Brain microvascular endothelial cell (primary cell): ENCODE results near the gene DNAJC9.
A peak's percentile ranks its signal among the peaks of the same experiment; 100 is the strongest.

ENCODE experiments used
- DNase-seq: peaks from one replicate; pipeline ENCODE4 v3.0.0-alpha.2; 2020
- H3K27ac ChIP-seq: fragments of 250-450 bp; sonication (Bioruptor Pico); 2 replicates; pipeline ENCODE4 v1.5.1; 2020; ENCODE audit warnings: mild to moderate bottlenecking, moderate library complexity
- H3K27me3 ChIP-seq: fragments of 250-450 bp; sonication (Bioruptor Pico); replicated peaks from 2 replicates; pipeline ENCODE4 v1.5.1; 2020; ENCODE audit warnings: mild to moderate bottlenecking
- H3K36me3 ChIP-seq: fragments of 250-450 bp; sonication (Bioruptor Pico); replicated peaks from 2 replicates; pipeline ENCODE4 v1.5.1; 2020; ENCODE audit warnings: mild to moderate bottlenecking
- H3K4me3 ChIP-seq: 2 replicates; pipeline ENCODE4 v1.5.1; 2011; ENCODE audit warnings: low read depth, mild to moderate bottlenecking, control low read depth, low read length, moderate library complexity
- in situ Hi-C: cut with HindIII; loops from 2 replicates; pipeline ENCODE4 v1.10.0; 2017; ENCODE audit warnings: low sequenced_read_pairs, low pct_ligation_motif_present
- TF ChIP-seq, protein P1 (sequence below): IDR thresholded peaks from 2 replicates; pipeline ENCODE4 v1.5.1; 2011; ENCODE audit warnings: low read depth, mild to moderate bottlenecking, moderate library complexity, low read length, control low read depth, inconsistent platforms; ENCODE audit errors: missing control alignments

The DNAJC9 gene

DNA sequence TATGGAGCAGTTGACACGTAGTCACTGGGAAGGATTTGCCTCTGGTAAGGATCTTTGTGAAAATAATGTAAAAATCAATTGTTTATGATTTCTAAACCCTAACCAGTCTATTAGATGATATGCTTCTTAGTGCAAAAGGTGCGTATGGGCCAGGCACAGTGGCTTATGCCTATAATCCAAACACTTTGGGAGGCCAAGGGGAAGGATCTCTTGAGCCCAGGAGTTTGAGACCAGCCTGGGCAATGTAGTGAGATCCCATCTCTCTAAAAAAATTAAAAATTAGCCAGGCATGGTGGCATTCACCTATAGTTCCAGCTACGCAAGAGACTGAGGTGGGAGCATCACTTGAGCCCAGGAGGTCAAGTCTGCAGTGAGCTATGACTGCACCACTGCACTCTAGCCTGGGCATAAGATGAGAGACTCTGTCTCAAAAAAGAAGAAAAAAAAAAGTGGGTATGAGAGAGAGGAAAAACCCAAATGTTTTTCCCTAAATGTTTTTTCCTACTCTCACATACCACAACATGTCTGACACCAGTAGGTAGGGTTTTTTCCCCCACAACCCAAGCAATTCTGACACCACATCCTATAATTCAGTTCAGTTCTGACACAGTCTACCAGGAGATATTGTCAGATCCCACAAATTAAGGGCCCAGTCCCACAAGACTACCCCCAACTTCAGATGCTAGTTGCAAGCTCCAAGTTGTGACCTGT is 36.5 kb downstream of the DNAJC9 start:
- in situ Hi-C loops = no loop called here
- Histone ChIP-seq H3K27me3 (no peaks in the 10 kb centered on the region), H3K36me3 (peaks cover 3% of the 10 kb centered on the region), H3K4me3 (no peak overlapping the region), H3K27ac (no peak overlapping the region)
- TF ChIP-seq, protein P1, sequence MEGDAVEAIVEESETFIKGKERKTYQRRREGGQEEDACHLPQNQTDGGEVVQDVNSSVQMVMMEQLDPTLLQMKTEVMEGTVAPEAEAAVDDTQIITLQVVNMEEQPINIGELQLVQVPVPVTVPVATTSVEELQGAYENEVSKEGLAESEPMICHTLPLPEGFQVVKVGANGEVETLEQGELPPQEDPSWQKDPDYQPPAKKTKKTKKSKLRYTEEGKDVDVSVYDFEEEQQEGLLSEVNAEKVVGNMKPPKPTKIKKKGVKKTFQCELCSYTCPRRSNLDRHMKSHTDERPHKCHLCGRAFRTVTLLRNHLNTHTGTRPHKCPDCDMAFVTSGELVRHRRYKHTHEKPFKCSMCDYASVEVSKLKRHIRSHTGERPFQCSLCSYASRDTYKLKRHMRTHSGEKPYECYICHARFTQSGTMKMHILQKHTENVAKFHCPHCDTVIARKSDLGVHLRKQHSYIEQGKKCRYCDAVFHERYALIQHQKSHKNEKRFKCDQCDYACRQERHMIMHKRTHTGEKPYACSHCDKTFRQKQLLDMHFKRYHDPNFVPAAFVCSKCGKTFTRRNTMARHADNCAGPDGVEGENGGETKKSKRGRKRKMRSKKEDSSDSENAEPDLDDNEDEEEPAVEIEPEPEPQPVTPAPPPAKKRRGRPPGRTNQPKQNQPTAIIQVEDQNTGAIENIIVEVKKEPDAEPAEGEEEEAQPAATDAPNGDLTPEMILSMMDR = no peak
- no peak for DNase-seq

DNA sequence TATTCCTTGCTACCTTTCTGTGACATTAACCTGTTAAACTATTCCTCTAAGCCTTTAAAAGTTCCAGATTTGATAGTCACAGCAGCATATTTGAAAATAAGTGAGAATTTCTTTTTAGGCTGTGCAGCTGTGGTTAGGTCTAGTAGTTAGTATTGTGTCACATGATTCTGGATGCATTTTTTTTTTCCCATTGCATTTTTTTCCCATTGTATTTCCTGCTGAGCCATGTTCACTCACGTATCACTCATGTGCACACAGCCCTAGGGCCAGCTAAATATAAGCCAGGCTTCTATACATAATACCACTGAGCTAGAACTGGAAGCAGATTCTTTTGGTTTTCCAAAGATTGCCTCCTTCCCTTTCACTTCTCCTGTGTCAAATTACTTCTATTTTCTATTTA is 37.4 kb downstream of the DNAJC9 start:
- no peaks in the 10 kb centered on the region for H3K27me3 ChIP-seq
- in situ Hi-C loops = no loop called here
- peak; percentile 25 for DNase-seq
- H3K27ac ChIP-seq = no peak overlapping the region
- no peak overlapping the region for H3K4me3 ChIP-seq
- TF ChIP-seq, protein P1 = no peak
- peaks cover 3% of the 10 kb centered on the region for H3K36me3 ChIP-seq

DNA sequence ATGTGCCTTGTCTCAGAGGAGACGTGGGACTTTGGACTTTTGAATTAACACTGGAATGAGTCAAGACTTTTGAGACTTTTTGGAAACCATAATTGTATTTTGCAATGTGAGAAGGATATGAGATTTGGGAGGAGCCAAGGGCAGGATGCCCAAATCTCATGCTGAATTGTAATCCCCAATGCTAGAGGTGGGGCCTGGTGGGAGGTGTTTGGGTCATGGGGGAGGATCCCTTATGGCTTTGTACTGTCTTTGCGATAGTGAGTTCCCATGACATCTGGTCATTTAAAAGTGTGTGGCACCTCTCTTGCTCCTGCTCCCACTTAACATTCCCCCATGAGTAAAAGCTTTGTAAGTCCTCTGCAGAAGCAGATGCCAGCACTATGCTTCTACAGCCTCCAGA is 39.2 kb downstream of the DNAJC9 start:
- Histone ChIP-seq H3K36me3 (peaks cover 3% of the 10 kb centered on the region), H3K27me3 (no peaks in the 10 kb centered on the region), H3K4me3 (no peak overlapping the region), H3K27ac (no peak overlapping the region)
- TF ChIP-seq, protein P1 = no peak
- in situ Hi-C loops = no loop called here
- DNase-seq = no peak

DNA sequence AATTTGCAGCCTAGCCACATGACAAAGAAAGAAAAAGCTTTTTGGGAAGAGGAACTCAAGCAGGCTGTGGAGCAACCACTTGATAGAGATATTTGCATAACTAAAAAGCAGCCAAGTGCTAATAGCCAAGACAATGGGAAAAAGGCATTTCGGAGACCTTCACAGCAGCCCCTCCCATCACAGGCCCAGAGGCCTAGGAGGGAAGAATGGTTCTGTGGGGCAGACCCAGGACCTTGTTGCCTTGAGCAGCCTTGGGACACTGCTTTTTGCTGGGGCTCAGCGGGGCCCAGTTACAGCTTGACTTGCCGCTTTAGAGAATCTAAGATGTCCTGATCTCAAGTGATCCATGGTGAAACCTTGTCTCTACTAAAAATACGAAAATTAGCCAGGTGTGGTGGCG is 40.7 kb downstream of the DNAJC9 start:
- DNase-seq = no peak
- H3K27ac ChIP-seq = no peak overlapping the region
- H3K4me3 ChIP-seq = no peak overlapping the region
- in situ Hi-C loops = no loop called here
- TF ChIP-seq, protein P1 = no peak
- no peaks in the 10 kb centered on the region for H3K27me3 ChIP-seq
- peaks cover 3% of the 10 kb centered on the region for H3K36me3 ChIP-seq

DNA sequence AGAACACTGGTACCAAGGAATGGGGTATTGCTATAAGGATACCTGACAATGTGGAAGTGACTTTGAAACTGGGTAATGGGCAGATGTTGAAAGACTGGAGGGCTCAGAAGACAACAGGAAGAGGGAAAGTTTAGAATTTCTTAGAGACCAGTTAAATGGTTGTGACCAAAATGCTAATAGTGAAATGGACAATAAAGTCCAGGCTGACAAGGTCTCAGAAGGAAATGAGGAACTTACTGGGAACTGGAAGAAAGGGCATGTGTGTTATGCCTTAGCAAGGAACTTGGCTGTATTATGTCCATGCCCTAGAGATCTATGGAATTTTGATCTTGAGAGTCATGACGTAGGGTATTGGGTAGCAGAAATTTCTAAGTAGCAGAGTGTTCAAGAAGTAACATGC is 41.2 kb downstream of the DNAJC9 start:
- Histone ChIP-seq H3K4me3 (no peak overlapping the region), H3K27ac (no peak overlapping the region), H3K27me3 (no peaks in the 10 kb centered on the region), H3K36me3 (peaks cover 3% of the 10 kb centered on the region)
- in situ Hi-C loops = no loop called here
- no peak for DNase-seq
- TF ChIP-seq, protein P1 = no peak

DNA sequence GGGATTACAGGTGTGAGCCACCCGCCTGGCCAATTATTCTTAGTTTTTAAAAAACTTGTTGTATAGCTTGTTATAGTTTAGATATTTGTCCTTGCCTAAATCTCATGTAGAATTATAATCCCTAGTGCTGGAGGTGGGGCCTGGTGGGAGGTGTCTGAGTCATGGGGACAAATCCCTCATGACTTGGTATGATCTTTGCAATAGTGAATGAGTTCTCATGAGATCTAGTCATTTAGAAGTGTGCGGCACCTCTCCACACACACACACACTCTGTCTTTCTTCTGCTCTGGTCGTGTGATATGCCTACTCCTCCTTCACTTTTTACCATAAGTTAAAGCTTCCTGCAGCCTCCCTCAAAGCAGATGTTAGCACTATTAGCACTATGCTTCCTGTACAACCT is 42.0 kb downstream of the DNAJC9 start:
- Histone ChIP-seq H3K27me3 (no peaks in the 10 kb centered on the region), H3K4me3 (no peak overlapping the region), H3K36me3 (no peaks in the 10 kb centered on the region), H3K27ac (no peak overlapping the region)
- in situ Hi-C loops = no loop called here
- TF ChIP-seq, protein P1 = no peak
- DNase-seq = no peak
